Vagina (tissue), 2 donors: ENCODE data around the gene PYGM. TPM values are rescaled to one million over a fixed set of nuclear protein-coding genes. Genes with fewer than 3 reads are reported as not detected.

ENCODE experiments used
- DNase-seq, 2 donors: peaks; one replicate each; pipeline ENCODE4 v3.0.0-alpha.2; 2017; ENCODE audit errors: extremely low spot score in 2 of 2
- H3K27ac ChIP-seq: fragments of 200-600 bp; sonication (generic); one replicate; pipeline ENCODE4 v1.5.1; 2019
- H3K27me3 ChIP-seq: fragments of 200-600 bp; sonication (generic); one replicate; pipeline ENCODE4 v1.5.1; 2019
- H3K36me3 ChIP-seq, 2 donors: fragments of 200-600 bp; sonication (generic); one replicate each; pipeline ENCODE4 v1.5.1; 2017 to 2019
- H3K4me1 ChIP-seq: fragments of 200-600 bp; sonication (generic); one replicate; pipeline ENCODE4 v1.5.1; 2019
- H3K4me3 ChIP-seq, 2 donors: fragments of 200-600 bp; sonication (generic); 1 replicate in 1 of 2; 2 replicates in 1 of 2; pipeline ENCODE4 v1.5.1; 2016 to 2019
- H3K9me3 ChIP-seq: fragments of 200-600 bp; sonication (generic); one replicate; pipeline ENCODE4 v1.5.1; 2019
- POLR2A ChIP-seq, 2 donors: fragments of 450-650 bp; IDR thresholded peaks; one replicate each; pipeline ENCODE4 v1.6.1; 2017; ENCODE audit warnings: antibody characterized with exemption in 2 of 2, mild to moderate bottlenecking in 2 of 2, moderate library complexity in 2 of 2
- POLR2AphosphoS5 ChIP-seq, 2 donors: sonication (generic); formaldehyde crosslinking; IDR thresholded peaks; one replicate each; pipeline ENCODE4 v1.9.0; 2017; ENCODE audit warnings: antibody characterized with exemption in 2 of 2, mild to moderate bottlenecking in 2 of 2, low read depth in 1 of 2; ENCODE audit not compliant: insufficient read depth in 1 of 2
- intact Hi-C: fragments of 100-400 bp; cut with DNase I; formaldehyde crosslinking; loops from one replicate; pipeline ENCODE4 v1.15.1; 2023
- total RNA-seq: library from RNA; depleted of rRNA; stranded (reverse); fragments of >200 nt; gene quantifications from one replicate; pipeline ENCODE4 v1.2.3, GENCODE V29; 2016
- TF ChIP-seq, protein P1 (sequence below), 3 experiments: fragments of 450-650 bp in 2 of 3; fragments of 200-600 bp in 1 of 3; sonication (generic) in 1 of 3; IDR thresholded peaks; one replicate each; pipeline ENCODE4 v1.5.1; 2017 to 2019; ENCODE audit warnings: antibody characterized with exemption in 3 of 3, mild to moderate bottlenecking in 2 of 3, moderate library complexity in 2 of 3

Gene PYGM
- 0.98 TPM for total RNA-seq

DNA sequence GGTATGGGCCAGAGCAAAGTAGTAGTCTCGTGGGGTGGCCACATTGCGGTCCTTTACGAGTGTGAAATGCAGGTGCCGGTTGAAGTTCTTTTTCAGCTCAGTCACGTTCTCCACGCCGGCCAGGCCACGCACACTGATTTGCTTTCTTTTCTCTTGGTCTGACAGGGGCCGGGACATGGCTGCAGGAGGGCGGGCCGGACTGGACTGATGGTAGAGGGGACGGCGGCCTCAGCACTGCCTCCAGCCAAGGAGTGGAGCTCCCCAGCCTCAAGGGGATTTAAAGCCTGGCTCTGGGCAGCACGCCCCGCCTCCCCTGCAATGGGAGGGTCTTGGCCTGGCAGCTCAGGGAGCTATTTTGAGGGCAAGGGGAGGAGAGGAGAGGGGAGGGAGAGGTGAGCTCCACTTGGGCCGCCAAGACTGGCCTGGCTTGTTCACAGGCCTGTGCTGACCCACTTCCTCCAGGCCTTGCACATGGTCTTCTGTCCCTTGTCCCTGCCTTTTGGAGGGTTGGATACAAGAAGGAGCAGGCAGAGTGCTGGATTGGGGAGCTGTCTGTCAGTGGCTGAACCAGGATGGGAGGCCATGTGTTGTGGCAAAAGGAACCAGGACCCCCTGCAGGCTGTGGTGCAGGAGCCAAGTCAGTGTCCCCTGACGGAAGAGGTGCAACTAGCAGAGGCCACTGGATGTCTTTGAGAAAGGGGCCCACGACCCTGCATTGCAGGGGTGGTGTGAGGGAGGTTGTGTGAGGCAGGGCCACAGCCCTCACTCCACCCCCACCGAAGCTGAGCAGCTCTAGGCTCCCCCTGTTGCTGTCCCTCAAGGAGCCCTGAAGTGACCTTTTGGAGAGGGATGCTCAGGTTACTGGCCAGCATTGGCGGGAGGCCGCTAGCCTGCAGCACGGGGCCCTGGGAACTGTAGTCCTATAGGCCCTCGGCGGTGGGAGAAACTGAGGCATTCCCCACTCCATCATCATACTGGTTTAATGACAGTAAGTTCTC lies at the start of gene PYGM:
Gene PYGM, minus strand, starts transcription at position 253 of the 998 bp plus-strand sequence. Its CDS starts 76 bp downstream, at position 177.
- Histone ChIP-seq H3K27ac (peak within 1 kb of the TSS; percentile 58), H3K4me1 (peaks cover 52% of the 10 kb centered on the region), H3K36me3 (peaks cover 0 to 31% of the 10 kb centered on the region in 2 donors), H3K9me3 (no peaks in the 10 kb centered on the region), H3K27me3 (no peaks in the 10 kb centered on the region), H3K4me3 (peak within 1 kb of the TSS; percentile 19 to 36)
- intact Hi-C loops = no loop called here
- no peak for TF ChIP-seq POLR2A (IDR thresholded peaks at IDR 0.05)
- TF ChIP-seq, protein P1, sequence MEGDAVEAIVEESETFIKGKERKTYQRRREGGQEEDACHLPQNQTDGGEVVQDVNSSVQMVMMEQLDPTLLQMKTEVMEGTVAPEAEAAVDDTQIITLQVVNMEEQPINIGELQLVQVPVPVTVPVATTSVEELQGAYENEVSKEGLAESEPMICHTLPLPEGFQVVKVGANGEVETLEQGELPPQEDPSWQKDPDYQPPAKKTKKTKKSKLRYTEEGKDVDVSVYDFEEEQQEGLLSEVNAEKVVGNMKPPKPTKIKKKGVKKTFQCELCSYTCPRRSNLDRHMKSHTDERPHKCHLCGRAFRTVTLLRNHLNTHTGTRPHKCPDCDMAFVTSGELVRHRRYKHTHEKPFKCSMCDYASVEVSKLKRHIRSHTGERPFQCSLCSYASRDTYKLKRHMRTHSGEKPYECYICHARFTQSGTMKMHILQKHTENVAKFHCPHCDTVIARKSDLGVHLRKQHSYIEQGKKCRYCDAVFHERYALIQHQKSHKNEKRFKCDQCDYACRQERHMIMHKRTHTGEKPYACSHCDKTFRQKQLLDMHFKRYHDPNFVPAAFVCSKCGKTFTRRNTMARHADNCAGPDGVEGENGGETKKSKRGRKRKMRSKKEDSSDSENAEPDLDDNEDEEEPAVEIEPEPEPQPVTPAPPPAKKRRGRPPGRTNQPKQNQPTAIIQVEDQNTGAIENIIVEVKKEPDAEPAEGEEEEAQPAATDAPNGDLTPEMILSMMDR (IDR thresholded peaks at IDR 0.05) = no peak
- peak; percentile 16 to 57 for TF ChIP-seq POLR2AphosphoS5 (IDR thresholded peaks at IDR 0.05; ENCODE audit: insufficient read depth in 1 of 2, low read depth in 1 of 2)
- DNase-seq = no peak

DNA sequence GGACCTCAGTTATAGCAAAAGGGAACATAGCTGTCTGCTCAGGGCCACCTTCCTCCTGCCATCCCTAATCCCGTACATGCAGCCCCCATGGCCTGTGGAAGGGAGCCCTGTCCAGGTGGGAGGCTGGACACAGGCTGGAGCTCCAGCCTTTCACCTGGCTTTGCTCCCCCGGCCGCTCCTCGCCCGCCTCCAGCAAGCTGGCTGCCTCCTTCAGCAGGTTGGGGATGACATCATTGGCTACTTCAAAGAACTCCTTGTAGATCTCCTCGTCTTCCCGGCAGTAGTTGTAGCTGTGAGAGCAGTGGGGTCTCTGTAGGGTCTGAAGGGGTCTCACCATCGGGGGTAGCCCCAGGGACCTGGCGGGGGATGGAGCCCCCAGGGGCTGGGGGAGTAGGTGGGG lies 45.7 kb upstream of the PYGM start:
- H3K4me1 ChIP-seq = peaks cover 43% of the 10 kb centered on the region
- no peak for DNase-seq
- H3K27me3 ChIP-seq = no peaks in the 10 kb centered on the region
- H3K4me3 ChIP-seq = no peak overlapping the region
- intact Hi-C loops = no loop called here
- no peak overlapping the region for H3K27ac ChIP-seq
- H3K36me3 ChIP-seq = no peaks in the 10 kb centered on the region
- no peaks in the 10 kb centered on the region for H3K9me3 ChIP-seq
- TF ChIP-seq, protein P1 (IDR thresholded peaks at IDR 0.05) = no peak
- TF ChIP-seq POLR2A (IDR thresholded peaks at IDR 0.05) = no peak
- no peak for TF ChIP-seq POLR2AphosphoS5 (IDR thresholded peaks at IDR 0.05; ENCODE audit: insufficient read depth in 1 of 2, low read depth in 1 of 2)

DNA sequence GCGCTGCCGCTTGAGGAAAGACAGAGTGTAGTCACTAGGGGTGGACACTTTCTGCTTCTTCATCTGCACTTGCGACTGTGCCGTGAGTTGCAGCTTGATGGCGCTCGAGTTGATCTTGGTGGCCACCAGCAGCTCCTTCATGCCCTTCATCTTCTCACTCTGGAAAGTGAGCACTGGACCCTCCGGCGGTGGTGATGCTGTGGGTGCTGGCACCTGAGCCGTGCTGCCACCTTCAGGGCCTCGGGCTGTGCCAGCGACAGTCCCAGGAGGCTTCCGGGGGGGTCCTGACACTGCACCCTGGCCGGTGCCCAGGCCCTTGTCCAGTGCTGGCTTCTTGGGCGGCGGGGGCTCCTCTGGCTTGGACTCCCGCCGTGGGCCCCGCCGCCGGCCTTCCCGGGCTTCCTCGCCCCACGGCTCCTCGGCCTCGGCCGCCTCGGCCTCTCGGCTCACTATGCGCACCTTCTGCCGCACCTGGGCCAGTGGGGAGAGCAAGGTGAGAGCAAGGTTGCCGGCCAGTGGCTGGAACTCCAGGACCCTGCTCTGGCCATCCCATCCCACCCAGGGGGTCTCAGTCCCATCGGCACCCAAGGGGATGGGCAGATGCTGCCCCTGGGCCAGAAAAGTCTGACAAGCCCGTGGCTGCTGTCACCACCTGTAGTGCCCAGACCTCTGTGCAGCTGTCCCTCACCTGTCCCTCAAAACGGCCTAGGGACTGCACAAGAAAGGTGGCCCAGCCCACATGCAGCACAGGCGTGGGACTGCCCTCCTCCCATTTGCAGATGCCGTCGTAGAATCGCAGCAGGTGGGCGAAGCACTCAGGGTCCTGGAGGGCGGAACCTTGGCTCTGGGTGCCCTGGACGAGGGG lies 44.8 kb upstream of the PYGM start:
- Histone ChIP-seq H3K4me3 (peak overlapping the region in 1 of 2 donors; percentile 84), H3K4me1 (peaks cover 38% of the 10 kb centered on the region), H3K9me3 (no peaks in the 10 kb centered on the region), H3K36me3 (no peaks in the 10 kb centered on the region), H3K27me3 (no peaks in the 10 kb centered on the region), H3K27ac (peak overlapping the region; percentile 92)
- TF ChIP-seq POLR2AphosphoS5 (IDR thresholded peaks at IDR 0.05; ENCODE audit: insufficient read depth in 1 of 2, low read depth in 1 of 2) (no peak), POLR2A (IDR thresholded peaks at IDR 0.05) (no peak)
- TF ChIP-seq, protein P1 (IDR thresholded peaks at IDR 0.05) = no peak
- intact Hi-C loops = no loop called here
- no peak for DNase-seq

DNA sequence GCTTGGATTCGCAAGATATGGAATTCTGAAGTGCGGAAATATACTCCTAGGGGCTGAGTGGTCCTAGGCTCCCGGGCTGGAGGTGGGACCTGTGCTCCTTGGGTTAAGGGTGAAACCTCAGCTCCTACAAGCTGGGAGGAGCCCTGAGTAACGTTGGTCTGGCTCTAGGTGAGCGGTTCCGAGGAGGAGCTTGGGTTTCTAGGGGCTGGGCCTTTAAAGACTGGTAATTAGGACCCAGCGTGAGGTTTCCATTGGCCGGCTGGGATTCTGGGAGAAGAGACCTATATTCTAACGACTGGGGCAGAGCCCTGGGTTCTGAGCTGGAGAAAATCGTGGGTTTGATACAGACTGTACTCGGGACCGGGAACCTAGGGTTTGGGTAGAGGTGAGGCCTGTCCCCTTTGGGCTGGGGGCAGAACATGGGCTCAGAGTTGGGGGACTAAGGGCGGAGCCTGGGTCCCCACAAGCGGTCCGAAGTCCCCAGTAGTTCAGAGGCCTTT lies 44.1 kb upstream of the PYGM start:
- Histone ChIP-seq H3K36me3 (no peaks in the 10 kb centered on the region), H3K27ac (peak overlapping the region; percentile 92), H3K9me3 (no peaks in the 10 kb centered on the region), H3K27me3 (no peaks in the 10 kb centered on the region), H3K4me3 (peak overlapping the region; percentile 72 to 84), H3K4me1 (peaks cover 32% of the 10 kb centered on the region)
- intact Hi-C loops = no loop called here
- no peak for TF ChIP-seq POLR2A (IDR thresholded peaks at IDR 0.05)
- TF ChIP-seq, protein P1 (IDR thresholded peaks at IDR 0.05) = no peak
- TF ChIP-seq POLR2AphosphoS5 (IDR thresholded peaks at IDR 0.05; ENCODE audit: insufficient read depth in 1 of 2, low read depth in 1 of 2) = no peak
- DNase-seq = no peak
